Spleen (tissue), 7 donors: ENCODE results near the gene DIO1.

Experiments used
- POLR2A ChIP-seq, 3 donors: fragments of 450-650 bp; IDR thresholded peaks; one replicate each; pipeline ENCODE4 v1.5.1; 2017; ENCODE audit warnings: antibody characterized with exemption in 3 of 3, mild to moderate bottlenecking in 1 of 3
- POLR2AphosphoS5 ChIP-seq, 3 donors: sonication (generic); formaldehyde crosslinking; IDR thresholded peaks; one replicate each; pipeline ENCODE4 v1.5.1; 2017; ENCODE audit warnings: antibody characterized with exemption in 3 of 3
- TF ChIP-seq, protein P1 (sequence below), 11 experiments: fragments of 200-600 bp in 7 of 11; fragments of 450-650 bp in 4 of 11; sonication (generic) in 4 of 11; IDR thresholded peaks in 8 of 11; conservative IDR thresholded peaks in 3 of 11; 1 replicate in 7 of 11; 2 replicates in 4 of 11; pipeline versions ENCODE4 v1.4.0 to v1.8.0; 2016 to 2021; ENCODE audit warnings: antibody characterized with exemption in 11 of 11, inconsistent platforms in 4 of 11, mild to moderate bottlenecking in 1 of 11
- donor health status: DM: no; HTN: no; CAD: no; lungs with moderate emphysema.
- donor health status: DM: no; HTN: no; CAD: no.
- donor health status: DM: no; HTN: no; CAD: no.

- TF ChIP-seq, protein P1, sequence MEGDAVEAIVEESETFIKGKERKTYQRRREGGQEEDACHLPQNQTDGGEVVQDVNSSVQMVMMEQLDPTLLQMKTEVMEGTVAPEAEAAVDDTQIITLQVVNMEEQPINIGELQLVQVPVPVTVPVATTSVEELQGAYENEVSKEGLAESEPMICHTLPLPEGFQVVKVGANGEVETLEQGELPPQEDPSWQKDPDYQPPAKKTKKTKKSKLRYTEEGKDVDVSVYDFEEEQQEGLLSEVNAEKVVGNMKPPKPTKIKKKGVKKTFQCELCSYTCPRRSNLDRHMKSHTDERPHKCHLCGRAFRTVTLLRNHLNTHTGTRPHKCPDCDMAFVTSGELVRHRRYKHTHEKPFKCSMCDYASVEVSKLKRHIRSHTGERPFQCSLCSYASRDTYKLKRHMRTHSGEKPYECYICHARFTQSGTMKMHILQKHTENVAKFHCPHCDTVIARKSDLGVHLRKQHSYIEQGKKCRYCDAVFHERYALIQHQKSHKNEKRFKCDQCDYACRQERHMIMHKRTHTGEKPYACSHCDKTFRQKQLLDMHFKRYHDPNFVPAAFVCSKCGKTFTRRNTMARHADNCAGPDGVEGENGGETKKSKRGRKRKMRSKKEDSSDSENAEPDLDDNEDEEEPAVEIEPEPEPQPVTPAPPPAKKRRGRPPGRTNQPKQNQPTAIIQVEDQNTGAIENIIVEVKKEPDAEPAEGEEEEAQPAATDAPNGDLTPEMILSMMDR (IDR thresholded peaks at IDR 0.05 in 8 of 11, conservative IDR thresholded peaks at IDR 0.05 in 3 of 11), result no peak
- TF ChIP-seq POLR2A (IDR thresholded peaks at IDR 0.05), result no peak
- no peak for TF ChIP-seq POLR2AphosphoS5 (IDR thresholded peaks at IDR 0.05)
Observed at GRCh38 chr1:53913352-53914033, 19.5 kb downstream of the DIO1 start.
